Measurements from ENCODE around the gene CEP72.

DNA sequence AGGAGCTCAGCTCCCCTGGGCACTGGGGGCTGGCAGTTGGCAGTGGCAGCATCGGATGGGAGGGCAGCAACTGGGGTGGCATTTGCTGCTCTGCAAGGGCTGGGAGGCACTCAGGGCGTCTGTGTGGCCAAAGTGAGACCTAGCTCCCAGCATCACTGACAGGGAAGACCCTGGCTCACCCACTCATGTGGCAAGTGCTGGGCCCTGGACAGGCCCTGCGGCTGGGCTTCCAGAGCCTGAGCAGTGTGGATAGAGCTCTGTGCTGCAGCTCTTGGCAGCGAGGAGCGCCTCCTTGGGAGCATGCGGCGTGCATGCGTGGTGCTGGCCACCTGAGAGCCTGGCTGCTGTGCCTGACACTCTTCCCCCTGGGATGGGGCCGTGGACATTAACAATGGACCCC is 10.2 kb downstream of the CEP72 start:
- no peak for TF ChIP-seq CTCF (IDR thresholded peaks at IDR 0.05 in 2 of 3, conservative IDR thresholded peaks at IDR 0.05 in 1 of 3; ENCODE audit: control insufficient read depth in 2 of 3, extremely low read depth in 1 of 3, insufficient read depth in 1 of 3, low read depth in 3 of 3, low read length in 3 of 3)
- no peak for TF ChIP-seq IKZF1 (conservative IDR thresholded peaks at IDR 0.05)
- no peak for TF ChIP-seq IKZF2 (IDR thresholded peaks at IDR 0.05)
- TF ChIP-seq POLR2A (IDR thresholded peaks at IDR 0.05; ENCODE audit: low read depth, low read length): no peak; the same call in 1 of the 2 replicates
- no peak for TF ChIP-seq CBX3 (IDR thresholded peaks at IDR 0.05; ENCODE audit: borderline replicate concordance, low read depth)
- no peak for TF ChIP-seq SIN3A (IDR thresholded peaks at IDR 0.05; ENCODE audit: low read depth, low read length)
- no peak for TF ChIP-seq SP1 (IDR thresholded peaks at IDR 0.05; ENCODE audit: low read depth, low read length)
- TF ChIP-seq ETV6 (conservative IDR thresholded peaks at IDR 0.05 in 1 of 2, IDR thresholded peaks at IDR 0.05 in 1 of 2; ENCODE audit: borderline replicate concordance in 1 of 2, low read depth in 1 of 2): no peak

Measured in GM12878 (cell line).